ENCODE data around the gene SCARB1.

The SCARB1 gene

GRCh38 chr12:124861898-124862676 lies 1.6 kb downstream of the SCARB1 start:
- no peak for DNase-seq

DNA sequence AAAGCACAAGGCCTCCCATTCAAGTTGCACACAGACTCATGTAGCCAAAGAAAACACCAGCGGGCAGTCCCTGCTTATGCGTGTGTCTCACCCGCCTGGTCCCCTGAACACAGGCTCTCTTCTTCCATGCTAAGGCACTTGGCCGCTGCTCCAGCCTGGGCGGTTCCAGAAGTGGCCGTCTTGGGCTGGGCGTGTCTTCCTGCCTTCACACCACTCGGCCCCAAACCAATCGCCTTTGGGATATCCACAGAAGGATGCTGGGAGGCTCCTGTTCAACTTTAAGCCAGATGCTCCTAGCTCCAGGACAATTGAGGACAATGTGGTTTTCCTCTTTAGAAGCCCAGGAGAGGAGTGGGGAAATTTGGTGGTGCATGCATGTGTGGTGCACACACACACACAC lies 2.2 kb downstream of the SCARB1 start:
- DNase-seq = no peak

DNA sequence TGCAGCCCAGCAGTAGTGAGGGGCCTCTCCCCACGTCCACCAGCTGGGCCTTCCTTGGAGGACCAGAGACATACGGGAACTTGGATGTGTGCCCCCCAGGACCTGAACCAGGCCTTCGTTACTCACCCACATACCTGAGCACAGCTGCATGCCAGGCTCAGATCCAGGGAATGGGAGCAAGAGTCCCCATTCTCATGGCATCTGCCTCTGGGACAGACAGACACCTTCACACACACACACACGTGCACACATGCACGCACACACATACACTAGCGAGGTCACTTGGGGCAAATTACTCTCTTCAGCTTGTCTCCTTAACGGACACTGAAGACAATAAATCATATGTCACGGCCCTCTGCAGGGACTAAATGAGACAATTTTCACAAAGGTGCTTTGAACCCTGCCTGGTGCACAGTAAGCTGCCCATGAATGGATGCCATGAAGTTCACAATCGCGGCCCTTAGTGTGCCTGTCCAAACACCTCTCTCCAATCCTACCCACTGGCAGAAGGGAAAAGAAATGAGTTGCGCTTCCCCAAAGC lies 5.7 kb downstream of the SCARB1 start:
- DNase-seq = no peak

DNA sequence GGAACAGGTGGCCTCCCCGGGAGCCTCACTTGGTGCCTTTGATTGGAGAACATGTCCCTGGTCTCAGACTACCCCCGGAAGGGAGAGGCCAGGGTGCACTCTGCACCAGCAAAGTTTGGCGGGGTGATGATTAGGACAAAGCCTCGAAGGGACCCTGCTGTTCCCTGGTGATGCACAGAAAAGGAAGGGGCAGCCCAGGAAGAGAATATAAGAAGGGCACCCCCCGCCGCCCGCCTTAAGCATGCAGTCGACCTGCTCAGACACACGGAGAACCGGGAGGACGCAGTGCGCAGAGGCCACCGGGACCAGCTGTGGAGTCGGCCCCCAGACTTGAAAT lies 6.9 kb downstream of the SCARB1 start:
- DNase-seq = no peak

- no peak for DNase-seq
These were observed 7.4 kb downstream of the SCARB1 start for GRCh38 chr12:124856132-124856841.

DNA sequence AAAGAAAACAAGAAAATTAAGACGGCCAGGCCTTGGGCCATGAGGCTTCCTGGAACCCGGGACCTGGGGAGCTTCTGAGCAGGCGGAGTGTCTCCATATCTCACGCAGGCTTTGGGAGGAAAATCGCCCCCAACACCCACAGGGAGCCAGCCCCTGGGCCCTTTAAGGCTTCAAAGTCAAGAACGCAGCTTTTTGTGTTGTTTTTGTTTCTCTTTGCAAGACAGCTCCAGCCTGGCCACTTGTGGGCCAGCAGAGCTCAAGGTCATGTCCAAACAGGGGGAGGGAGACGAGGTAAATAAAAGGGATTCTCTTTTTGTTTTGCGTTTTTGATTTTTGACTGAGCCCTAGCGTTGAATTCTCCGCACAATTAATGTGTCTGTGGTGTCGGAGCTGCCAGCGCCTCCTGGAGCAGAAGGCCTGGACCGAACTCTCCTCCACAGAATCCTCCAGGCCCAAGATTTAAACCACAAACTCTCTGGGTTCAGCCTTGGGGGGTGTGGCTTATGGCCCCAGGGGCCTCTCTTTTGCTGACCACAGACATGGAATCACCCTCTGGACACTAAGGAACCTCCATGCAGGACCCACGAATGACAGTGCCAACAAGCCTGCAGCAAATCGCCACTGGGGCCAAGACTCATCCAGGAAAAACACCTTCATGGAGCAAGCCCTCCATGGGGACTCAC lies 8.2 kb downstream of the SCARB1 start:
- no peak for DNase-seq

DNA sequence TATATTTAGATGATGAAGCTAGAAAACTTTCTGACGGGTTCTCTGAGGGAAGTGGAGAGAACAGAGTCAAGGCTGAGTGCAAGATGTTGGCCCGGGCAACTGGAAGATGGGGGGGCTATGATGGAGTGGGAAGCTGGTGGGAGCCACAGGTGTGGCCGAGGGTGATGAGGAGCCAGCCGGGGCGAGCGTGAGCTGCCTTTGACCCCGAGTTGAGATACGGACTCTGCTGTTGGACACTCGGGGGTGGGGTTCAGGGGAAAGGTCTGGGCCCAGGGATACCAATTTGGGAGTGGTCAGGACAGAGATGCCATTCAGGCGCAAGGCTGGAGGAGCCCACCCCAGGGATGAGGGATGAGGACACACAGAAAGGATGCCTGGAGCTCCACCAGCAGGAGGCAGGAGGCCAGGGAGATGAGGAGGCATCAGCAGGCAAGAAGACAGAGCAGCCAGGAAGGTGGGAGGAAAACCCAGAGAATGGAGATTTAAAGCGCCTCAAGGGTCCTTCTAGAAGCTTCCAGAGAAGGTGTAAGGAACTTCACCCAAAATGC lies 9.0 kb downstream of the SCARB1 start:
- no peak for DNase-seq

DNA sequence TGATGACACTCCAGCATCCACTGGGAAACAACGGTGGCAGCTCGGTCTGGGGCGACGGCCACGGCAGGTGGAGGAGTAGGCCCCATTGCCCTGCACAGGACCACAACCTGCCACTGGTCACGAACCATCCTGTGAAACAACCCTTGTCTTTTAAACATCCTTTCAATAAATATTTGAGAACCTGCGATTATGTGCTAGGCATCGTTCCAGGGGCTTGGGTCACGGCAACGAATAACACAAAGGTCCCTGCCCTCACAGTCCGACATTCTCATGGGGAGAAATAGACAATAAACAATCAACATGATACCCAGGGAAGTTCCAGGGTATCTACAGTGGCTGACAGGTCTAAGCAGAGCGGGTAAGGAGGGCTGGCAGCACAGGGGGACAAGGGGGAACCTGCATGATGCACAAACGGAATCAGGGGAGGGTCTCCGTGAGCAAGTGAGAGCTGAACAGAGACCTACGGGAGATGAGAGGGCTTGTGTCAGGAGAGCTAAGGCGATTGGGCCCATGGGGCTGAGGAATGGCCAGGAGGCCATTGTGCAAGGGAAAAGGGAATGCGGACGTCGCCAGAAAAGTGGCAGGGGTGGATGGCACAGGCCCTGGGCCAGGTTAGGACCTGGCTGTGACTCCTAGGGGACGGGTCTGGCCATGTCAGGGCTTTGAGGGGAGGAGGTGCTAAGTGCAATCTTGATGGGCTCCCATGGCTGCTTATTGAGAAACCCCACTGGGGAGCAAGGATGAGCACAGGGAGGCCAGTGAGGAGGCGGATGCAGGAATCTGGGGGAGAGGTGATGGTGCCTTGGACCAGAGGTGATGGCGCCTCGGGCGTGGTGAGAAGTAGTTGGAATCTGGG lies 9.7 kb downstream of the SCARB1 start:
- no peak for DNase-seq

GRCh38 chr12:124852911-124853427 lies 10.7 kb downstream of the SCARB1 start:
- DNase-seq = no peak

GRCh38 chr12:124852329-124852831 lies 11.3 kb downstream of the SCARB1 start:
- no peak for DNase-seq

GRCh38 chr12:124851342-124851741 lies 12.3 kb downstream of the SCARB1 start:
- no peak for DNase-seq

DNA sequence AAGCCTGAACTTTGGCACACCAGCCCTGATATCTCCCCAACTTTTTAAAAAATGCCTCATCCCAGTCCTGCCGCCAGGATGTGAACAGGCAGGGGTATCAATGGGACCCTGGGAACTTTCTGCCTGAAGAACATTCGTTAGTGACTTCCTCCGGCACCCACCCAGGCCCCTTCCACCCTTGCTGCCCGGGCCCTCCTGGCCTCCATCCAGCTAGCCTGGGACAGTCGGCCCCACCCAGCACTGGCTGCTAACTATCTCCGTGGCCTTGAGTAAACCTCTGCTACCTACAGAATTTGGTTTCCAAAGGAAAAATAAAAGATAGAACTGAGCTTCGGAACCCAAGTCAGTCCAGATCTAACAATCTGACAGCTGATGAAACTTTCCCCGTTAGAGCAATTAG lies 14.3 kb downstream of the SCARB1 start:
- no peak for DNase-seq

- DNase-seq = no peak
These were observed 14.9 kb downstream of the SCARB1 start for GRCh38 chr12:124848621-124849380.

DNA sequence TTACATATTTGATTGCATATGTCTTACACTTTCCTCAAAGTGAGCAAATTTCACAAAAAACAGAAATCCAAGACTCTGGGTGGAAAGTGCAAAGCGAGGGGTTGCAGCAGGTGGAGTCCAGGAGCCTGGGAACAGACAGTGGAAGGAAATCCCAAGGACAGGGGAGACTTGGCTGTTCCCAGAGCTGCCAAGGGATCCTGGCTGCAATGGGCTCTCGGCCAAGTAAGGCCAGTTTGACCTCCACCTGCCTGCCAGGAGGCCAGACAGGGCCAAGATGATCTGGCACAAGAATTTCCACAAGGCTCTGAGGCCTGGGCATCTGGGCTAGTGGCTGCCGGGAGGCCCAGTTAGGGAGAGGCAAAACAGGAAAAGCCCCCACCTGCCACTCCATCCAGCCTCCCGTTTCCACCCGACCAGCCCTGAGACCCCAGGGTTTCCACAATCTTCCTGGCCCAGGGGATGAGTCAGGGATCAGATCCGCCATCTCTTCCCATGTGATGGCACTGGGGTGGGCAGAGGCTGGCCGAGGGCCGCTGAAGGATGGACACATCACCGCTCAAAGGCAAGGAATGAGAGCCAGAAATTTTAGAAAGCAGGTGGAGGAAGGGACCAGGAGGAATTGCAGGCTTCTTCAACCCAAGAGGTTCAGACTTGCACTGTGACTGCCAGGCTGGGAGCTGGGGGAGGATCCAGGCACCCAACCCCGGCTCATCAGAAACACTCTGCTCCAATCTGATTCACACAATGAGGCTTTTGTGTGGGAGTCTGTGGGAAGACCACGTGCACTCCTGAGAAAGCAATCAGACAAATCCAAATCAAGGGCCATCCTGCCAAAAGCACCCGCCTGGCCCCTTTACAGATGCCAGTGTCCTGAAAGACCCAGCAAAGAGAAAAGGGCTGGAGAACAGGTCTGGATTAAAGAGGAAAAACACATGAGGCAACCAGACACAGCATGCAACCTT lies 16.3 kb downstream of the SCARB1 start:
- DNase-seq = no peak

DNA sequence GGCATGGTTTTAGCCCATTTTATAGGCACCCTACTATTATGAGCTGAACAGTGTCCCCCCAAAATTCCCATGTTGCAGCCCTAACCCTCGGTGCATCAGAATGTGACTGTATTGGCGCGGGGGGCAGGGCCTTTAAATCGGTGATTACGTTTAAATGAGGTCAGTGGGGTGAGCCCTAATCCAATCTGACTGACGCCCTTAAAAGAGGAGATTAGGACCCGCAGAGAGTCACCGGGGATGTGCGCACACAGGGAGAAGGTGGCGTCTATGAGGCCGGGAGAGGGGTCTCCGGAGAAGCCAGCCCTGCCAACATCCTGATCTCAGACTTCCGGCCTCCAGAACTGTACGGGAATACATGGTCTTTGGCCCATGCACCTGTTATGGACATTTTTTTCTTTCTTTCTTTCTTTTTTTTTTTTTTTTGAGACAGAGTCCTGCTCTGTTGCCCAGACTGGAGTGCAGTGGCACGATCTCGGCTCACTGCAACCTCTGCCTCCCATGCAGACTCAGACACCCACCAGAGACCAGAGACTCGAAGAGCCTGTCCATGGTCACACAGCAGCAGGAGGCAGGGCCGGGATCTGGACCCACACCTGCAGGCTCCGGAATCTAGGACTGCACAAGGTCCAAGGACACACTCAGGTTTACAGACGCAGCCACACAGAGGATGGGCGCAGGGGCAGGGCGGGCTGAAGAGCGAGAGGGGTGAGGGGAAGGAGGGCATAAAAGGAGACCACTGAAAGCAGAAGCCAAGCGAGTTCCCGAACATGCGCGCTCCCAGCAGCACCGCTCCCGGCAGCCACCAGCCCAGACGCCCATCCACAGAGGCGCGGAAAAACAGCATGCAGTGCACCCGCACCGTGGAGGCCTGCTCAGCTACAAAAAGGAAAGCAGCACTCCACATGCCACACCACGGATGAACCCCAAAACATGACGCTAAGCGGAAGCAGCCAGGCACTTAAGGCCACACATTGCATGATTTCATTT lies 19.0 kb downstream of the SCARB1 start:
- DNase-seq = no peak

- no peak for DNase-seq
These were observed 20.7 kb downstream of the SCARB1 start for GRCh38 chr12:124842800-124843510.

DNA sequence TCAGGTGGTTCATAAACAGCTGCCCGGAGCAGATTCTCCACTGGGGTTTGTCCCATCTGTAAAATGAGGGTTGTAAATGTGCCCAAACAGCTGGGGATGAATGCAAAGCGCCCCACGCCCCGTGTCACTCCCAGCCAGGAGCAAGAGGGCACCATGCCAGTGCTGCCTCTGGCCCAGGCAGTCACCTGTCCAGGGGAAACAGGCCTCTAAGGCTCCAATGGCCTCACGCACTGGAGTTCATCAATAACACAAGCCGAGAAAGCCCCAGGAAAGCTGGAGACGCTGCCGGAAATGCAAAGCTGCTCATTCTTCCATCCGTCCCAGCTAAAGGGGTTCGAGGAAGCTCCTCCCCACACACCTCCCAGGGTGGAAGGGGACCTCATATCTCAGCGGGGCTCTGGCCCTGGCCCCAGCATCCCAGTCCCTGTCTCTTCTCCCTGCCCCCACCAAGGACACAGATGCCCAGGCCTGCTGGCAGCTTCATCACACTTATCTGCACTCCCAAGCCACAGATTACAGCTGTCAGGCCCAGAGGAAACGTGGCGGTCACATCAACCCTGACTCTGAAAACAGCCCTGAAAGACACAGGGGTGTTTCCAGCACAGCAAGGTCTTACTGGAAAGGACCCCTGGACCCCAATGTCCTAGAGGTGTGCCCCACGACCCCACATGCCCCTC lies 21.5 kb downstream of the SCARB1 start:
- no peak for DNase-seq

Measured in NCI-H2081 treated with DMSO at 0.1 percent for 48 hours (cell line).